Skin epidermis (tissue), 12 donors: ENCODE measurements around the gene DUSP15.

Experiments used
- H3K27ac ChIP-seq, 21 experiments: fragments of 200-600 bp; sonication (generic) in 11 of 21; one replicate each; pipeline ENCODE4 v1.5.0; 2020; ENCODE audit warnings: mild to moderate bottlenecking in 3 of 21, inconsistent platforms in 2 of 21, moderate library complexity in 2 of 21
- H3K4me3 ChIP-seq, 7 experiments: fragments of 200-600 bp; sonication (generic) in 2 of 7; one replicate each; pipeline ENCODE4 v1.5.0; 2020; ENCODE audit warnings: inconsistent platforms in 2 of 7, mild to moderate bottlenecking in 2 of 7, moderate library complexity in 1 of 7

DUSP15 gene

DNA sequence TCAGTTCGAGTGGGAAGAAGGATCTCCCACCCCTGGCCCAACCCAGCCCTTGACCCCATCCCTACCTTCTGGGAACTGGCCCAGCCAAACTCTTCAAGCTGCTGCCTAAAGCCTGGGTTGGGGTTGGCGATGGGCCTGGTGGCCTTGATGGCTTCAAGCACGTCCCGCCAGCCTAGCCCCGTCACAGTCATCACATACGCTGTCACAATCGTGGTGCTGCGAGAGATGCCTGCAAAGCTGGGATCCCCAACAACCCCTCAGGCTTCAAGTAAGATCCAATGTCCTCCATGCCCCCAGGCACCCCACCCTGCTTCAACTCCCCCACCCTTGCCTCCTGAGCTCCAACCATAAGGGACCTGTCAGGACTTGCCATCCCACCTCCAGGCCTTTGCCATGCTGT lies 7.8 kb downstream of the DUSP15 start:
- Histone ChIP-seq H3K4me3 (no peak overlapping the region), H3K27ac (no peak overlapping the region)

DNA sequence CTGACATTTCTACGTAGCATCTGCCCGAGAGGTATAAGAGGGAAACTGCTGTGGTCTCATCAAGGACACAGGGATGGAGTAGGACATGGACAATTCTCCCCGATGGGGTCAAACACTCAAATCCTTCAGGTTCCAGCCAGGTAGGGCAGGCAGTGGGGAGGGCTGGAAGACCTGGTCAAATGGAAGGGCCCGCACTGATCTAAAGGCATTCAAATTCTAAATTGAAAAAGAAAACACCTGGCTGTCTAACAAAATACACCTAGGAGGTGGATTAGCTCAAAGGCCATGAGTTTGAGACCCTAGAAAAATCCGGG lies 8.2 kb downstream of the DUSP15 start:
- Histone ChIP-seq H3K27ac (no peak overlapping the region), H3K4me3 (peak overlapping the region in 4 of 7 experiments; percentile 26 to 54 (median 50))

DNA sequence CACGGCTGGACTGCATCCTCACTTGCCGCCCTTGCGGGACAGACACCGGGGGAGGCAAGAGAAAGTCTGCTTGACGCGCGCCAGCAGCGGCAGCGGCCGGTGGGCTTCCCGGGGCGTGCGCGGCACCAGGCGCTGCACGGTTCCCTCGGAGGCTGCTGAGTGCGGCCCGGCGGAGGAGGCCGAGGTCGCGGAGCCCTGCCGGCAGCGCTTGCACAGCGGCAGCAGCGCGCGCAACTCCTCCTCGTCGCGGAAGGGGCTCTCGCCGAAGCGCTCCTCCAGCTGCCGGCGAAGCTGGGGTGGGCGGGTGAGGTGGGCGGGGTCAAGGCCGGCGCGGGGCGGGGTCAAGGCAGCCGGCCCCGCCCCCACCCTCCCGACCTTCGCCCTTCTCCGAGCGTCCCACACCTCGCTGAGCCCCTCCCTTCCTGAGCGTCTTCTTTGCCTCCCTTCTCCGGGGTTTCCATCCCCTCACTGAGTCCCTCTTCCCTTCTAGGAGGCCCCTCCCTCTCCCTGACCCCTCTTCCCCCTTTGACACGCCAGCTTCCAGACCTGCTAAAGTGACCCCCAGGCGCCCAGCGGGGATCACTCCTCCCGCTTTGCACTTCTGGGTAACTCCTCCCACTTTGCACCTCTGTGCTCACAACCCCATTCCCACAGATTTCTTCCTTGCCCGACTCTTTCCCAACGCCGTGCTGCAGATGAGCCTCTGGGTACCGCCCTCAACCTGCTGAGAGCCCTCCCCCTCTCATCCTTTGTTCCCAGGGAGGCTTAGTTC lies 8.8 kb downstream of the DUSP15 start:
- peak overlapping the region in 2 of 21 experiments; percentile 32 to 51 for H3K27ac ChIP-seq

DNA sequence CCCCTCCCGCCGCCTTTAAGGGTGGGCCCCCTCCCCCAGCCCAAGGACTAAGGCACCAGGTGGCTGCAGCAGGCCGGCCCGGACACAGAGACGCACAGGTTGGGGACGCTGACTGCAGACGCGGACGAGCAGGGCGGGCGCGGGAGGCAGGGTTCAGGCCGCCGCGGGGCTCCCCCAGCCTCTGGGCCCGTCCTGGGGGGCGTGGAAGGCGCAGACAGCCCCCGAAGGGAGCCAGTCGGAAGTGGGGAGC lies 9.3 kb downstream of the DUSP15 start:
- peak overlapping the region; percentile 26 to 57 (median 48) for H3K4me3 ChIP-seq
- peak overlapping the region in 2 of 21 experiments; percentile 32 to 51 for H3K27ac ChIP-seq

More for the DNA sequence above, 8.8 kb downstream of the DUSP15 start:
- peak overlapping the region; percentile 26 to 57 (median 48) for H3K4me3 ChIP-seq

DNA sequence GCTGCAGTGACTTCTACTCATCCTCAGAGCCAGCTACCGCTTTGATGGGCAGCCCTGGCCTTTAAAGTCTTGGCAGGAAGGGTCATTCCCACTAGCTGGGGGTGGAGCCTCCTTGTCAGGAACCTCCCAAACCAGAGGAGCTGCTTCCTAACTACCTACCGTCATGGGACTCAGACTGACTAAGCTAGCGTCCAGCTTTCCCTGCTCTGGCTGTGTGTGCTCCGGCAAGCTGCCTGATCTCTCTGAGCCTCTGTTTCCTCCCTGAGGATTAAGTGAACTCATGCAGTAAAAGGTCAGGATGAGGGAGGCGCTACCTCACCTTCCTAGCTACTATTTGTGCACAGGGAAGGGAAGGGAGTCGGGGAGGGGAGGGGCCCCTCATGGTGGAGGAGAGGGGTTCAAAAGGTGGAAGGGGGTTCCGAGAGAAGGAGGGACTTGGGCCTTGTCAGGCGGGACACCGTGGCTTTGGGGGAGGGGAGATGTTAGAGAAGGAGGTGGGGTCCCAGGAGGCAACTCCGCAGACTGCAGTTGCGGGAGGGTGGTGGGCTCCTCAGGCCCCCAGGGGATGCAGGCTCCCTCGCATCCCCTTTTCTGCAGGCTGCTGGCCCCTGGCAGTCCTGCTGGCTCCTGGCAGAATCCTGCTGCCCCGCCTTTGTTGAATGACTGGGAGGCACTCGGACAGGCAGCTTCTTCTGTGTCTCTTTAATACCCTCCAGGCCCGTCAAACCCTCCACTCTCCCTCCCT lies 9.8 kb downstream of the DUSP15 start:
- Histone ChIP-seq H3K27ac (peak overlapping the region in 1 of 21 experiments; percentile 32), H3K4me3 (peak overlapping the region; percentile 26 to 57 (median 48))

DNA sequence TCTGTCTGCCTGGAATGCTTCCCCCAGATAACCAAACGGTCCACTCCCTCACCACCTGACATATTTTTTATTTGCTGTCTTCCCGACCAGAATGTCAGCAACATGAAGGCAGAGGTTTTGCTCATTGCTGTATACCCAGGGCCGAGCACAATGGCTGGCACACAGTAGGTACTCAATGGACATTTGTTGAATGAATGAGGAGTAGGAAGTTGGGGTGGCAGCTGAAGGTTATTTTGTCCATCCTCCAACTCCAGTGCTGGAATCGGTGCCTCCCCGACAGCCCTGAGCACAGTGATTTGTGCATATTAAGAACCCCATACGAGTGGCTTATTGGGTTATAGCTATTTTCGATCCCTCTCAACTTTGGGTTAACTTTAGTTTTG lies 10.3 kb downstream of the DUSP15 start:
- Histone ChIP-seq H3K27ac (no peak overlapping the region), H3K4me3 (no peak overlapping the region)

DNA sequence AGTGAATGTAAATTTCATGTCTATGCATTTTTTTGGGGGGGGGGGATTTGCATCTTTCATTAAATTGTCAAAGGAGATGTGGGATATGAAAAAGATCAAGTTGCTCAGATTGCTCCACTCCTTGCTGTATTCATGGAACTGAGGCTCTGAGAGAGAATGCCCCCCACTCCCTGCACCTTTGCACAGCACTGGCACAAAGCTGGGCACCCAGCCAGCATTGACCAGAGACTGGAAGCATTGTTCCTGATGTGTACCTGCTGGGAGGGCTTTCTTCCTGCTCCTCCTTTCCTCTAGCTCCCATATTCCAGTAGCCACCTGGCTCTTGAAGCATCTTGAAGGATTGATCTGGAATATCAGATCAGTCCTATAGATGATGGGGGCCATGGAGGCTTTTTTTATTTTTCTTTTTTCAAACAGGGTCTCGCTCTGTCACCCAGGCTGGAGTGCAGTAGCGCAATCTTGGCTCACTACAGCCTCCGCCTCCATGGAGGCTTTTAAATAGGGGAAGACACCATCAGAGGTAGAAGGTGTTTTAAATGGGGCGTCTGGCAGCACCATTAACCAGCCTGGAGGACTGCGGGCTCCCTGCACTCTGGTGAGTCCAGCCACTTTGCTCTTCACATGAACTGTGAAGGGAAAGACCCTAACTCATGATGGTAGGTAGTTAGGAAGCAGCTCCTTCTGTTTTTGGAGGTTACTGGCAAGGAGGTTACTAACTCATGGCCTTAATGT lies 10.9 kb downstream of the DUSP15 start:
- H3K27ac ChIP-seq, result no peak overlapping the region
- no peak overlapping the region for H3K4me3 ChIP-seq

DNA sequence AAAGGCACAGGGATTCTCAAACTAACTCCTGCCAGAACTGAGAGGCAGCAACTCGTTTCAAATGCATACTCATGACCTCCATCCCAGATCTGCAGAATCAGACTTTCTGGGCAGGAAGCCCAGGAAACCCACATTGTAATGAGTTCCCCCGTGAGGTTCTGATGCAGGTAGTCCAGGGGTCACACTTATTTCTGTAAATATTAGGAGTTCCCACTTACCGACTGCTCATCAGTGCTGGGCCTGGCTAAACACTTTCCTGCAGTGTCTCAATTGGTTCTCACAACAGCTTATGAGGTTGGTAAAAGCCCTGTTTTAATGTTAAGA lies 11.6 kb downstream of the DUSP15 start:
- no peak overlapping the region for H3K4me3 ChIP-seq
- no peak overlapping the region for H3K27ac ChIP-seq

DNA sequence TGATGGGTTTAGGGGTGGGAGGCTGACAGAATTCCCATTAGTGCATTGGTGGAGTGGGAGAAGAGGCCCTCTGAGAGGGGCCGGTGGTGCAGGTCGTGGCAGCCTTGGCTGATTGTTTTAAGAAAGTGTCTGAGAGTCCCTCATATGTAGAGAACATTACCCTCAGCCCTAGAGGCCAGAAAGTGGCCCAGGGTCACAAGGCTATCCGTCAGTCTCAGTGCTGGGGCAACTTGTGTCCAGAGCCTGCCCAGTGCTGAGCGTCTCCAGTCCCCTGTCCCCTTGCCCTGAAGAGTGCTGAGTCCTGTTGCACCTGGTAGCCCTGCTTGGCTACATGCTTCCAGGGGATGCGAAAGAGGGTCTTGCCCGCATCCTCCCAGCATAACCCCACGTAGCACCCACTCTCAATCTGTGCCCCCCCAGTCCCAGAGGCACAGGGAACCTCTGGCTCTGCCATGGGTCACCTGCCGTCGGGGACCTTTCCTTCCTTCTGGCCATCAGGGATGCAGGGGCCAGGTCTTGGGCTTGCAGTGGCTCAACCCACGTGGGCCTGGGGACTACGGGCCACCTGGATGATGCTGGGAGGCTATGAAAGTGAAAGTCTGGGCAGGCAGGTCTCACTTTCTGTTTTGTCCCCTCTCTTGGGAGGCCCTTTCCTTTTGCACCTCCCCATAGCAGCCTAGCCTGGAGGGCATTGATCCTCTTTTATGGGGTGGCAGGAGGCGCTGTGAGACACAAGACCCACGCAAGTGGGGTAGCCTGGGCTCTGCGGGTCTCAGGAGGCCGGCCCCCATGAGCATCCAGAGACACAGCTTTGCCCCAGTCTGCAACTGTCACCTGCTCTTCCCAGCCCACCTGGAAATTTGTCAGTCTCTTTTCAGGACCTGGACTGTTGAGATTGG lies 12.2 kb downstream of the DUSP15 start:
- Histone ChIP-seq H3K27ac (no peak overlapping the region), H3K4me3 (no peak overlapping the region)

DNA sequence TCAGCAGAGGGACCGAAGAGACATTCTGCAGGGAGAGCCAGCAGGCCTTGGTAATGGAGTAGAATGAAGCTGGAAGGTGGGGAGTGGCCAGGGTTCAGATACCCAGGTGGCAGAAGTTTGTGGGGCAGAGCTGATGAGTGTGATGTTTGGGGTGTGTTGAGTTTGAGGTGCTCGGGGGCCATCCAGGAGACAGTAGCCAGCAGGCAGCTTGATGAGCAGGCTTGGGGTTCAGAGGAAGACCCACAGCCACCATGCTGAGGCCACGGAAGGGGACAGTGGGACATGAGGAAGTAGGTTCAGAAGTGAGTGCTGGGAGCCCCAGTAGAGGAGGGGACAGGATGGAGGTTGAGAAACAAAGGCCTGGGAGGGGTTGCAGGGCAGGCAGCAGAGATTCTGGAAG lies 13.8 kb downstream of the DUSP15 start:
- Histone ChIP-seq H3K27ac (no peak overlapping the region), H3K4me3 (no peak overlapping the region)

DNA sequence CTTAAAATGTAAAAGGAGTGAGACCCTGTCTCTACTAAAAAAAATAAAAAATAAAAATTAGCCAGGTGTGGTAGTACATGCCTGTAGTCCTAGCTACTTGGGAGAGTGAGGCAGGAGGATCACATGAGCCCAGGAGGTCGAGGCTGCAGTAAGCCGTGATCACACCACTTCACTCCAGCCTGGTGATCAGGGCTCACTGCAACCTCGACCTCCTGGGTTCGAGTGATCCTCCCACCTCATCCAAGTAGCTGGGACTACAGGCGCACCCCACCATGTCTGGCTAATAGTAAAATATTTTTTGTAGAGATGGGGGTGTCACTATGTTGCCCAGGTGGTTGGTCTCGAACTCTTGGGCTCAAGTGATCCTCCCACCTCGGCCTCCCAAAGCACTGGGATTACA lies 16.8 kb downstream of the DUSP15 start:
- H3K27ac ChIP-seq, result no peak overlapping the region
- H3K4me3 ChIP-seq, result no peak overlapping the region

DNA sequence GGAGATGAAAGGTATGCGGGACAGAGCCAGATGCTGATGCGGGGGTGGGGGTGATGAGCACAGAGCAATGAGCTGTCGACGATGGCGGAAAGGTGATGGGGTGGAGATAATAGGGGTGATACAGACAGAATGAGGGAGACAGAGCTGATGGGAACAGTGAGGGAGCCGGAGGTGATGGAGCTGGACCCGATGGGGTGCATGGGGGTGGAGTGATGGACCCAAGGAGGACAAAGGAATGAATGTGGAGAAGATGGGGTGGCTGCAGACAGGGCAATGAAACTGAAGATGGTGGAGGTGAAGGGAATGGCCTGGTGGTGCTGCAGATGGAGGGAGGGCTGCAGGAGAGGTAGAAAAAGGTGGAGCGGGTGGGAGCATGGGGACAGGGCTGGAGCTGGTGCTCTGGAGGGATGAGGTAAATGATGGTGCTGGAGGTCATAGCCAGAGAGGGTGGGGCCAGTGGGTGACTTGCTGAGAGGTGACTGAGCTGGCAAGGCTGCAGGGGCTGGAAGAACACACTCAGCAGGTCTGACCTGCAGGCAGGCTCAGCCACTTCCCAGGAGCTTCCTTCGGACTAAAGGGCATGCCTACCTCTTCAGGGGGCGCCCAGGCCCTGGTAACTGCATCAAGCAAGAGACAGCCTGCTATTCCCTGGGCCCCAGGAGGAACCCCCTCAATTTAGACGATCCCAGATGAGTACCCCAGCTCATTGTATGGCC lies 18.9 kb downstream of the DUSP15 start:
- no peak overlapping the region for H3K27ac ChIP-seq
- no peak overlapping the region for H3K4me3 ChIP-seq

DNA sequence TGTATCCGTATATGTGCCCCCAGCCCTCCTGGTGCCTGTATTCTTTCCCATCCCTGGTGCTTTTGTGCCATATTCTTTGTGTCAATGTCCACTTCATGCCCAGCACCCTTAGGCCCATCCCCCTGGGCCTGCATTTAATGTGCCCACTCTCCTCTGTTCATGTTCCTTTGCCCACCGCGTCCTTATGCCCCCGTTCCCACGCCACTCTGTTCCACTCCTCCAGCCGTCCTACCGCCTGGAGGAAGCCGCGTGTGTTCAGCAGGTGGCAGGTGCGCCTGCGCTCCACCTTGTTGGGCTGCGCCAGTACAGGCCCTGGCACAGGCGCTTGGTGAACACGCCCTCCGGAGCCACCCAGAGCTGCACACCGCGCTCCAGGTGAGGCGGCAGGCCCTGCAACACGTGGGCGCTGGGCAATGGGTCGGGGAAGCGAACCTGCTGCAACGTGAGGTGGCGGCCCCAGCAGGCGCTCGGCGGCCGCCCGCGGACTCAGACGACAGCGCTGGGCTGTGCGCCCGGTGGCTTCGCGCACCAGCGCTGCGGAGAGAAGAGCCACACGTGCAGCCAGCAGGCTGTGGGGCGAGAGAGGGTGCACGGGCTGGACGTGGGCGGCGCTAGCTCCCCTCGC lies 20.9 kb downstream of the DUSP15 start:
- no peak overlapping the region for H3K4me3 ChIP-seq
- H3K27ac ChIP-seq, result no peak overlapping the region

DNA sequence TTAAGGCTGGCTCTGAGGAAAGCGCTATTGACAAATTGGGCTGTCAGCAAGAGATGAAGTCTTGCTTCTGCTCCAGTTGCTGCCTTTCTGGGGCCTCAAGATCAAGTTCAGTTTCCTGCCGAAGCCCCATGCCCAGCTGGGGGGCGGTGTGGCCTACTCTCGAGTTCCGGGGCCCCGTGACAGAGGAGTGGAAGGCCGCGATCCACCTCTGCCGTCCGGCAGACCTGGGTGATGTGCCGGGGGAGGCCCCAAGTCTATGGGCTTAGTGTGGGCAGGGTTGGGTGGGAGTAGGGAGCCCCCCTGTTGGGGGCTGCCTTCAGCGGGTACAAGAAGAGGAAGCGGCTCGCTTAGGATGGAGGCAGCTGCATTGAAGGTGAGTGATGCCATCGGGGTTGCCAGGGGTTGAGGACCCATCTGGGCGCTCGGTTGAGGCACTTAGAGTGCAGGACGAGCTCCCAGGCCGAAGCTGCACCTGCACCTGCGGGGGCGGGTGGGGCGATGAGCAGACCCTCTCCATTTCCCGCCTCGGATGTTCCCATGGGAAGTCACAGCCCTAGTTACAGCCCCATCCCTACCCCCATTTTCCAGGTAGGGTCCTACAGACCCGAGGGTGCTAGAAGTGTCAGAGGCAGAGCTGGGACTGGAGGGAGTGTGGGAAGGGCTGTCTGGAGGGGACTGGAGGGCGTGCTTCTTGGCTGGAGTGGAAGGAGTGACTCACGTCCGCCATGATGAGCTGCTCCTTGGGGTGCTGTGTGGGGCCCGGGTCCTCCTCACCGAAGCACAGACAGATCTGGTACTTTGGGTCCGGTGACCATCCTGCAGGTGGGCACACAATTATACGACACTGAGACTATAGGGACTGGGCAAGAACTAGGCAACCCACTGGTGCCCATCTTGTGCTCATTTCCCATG lies 22.0 kb downstream of the DUSP15 start:
- H3K4me3 ChIP-seq, result no peak overlapping the region

DNA sequence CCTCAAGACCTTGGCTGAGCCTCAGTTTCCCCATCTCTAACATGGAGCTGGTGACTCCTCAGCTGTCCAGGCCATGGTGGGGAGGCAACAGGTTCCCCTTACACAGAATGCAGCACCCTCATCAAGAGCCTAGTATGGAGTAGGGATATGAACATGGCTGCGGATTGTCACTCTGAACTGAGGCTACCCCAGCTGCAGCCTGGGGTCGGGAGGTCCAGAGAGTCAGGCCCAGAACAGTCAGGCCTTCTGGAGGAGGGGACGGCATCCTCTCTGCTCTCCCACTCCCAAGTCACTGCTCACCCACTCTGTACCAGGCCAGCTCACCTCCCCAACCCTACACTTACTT lies 23.6 kb downstream of the DUSP15 start:
- no peak overlapping the region for H3K27ac ChIP-seq
- no peak overlapping the region for H3K4me3 ChIP-seq

More for the DNA sequence above, 22.0 kb downstream of the DUSP15 start:
- no peak overlapping the region for H3K27ac ChIP-seq

DNA sequence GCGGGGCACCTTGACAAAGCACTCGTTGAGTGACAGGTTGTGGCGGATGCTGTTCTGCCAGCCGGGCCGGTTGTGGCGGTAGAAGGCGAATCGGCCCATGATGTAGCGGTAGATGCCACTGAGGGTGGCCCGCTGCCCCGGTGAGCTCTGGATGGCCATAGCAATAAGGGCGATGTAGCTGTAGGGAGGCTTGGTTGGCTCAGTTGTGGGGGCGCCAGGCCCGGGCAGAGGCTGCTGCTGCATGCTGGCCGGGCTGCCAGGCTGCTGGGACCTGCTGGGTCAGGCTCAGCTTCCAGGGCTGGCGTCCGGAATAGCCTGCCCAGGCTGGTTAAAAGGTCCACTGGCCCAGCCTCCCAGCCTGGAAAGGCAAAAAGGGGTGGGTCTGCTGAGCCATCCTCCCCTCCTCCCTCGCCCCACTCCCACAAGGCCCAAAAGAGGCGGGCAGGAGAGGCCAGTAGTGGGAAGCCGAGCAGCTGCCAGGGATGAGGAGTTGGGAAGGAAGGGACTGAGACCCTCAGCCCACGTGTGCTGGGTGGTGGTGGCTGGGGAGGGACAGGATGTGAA lies 24.9 kb downstream of the DUSP15 start, which contains the start of gene FOXS1:
Gene FOXS1 (minus strand): TSS at position 305 of the 564 bp plus-strand sequence. CDS start 62 bp downstream, at position 243.
- peak within 1 kb of the TSS in 4 of 7 experiments; percentile 0 to 20 (median 16) for H3K4me3 ChIP-seq
- peak within 1 kb of the TSS in 3 of 21 experiments; percentile 8 to 30 (median 23) for H3K27ac ChIP-seq

DNA sequence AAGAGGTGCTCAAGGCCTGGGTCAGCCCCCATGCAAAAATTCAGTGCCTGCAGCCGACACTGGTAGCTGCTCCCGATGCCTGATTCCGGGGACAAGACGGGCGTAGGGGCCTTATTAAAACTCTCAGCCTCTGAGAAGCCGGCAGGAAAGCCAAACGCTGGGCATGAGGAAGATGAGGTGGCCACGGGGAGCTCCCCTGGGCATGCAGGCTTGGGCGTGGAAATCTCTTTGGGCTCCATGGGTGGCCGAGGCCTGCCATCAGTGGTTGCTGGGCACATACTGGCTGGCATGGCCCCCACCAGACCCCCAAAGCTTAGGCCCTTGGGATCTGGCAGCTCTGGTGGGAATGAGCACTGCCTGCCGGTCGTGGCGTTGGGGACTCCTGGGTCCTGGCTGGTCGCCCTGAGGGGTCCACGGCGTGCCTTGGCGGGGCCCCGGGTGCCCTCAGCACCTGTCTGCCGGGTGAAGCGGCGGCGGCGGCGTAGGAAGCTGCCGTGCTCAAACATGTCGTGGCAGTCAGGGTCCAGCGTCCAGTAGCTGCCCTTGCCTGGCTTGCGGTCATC lies 25.5 kb downstream of the DUSP15 start:
- peak overlapping the region in 4 of 7 experiments; percentile 0 to 20 (median 16) for H3K4me3 ChIP-seq
- peak overlapping the region in 3 of 21 experiments; percentile 8 to 30 (median 23) for H3K27ac ChIP-seq
